ENCODE measurements around the gene OR2M3. TPM values are rescaled to one million over a fixed set of nuclear protein-coding genes. Genes with fewer than 3 reads are reported as not detected.
A peak's percentile ranks its signal among the peaks of the same experiment; 100 is the strongest.
"Not testable (repeated sequence)": the region's sequence is repeated elsewhere in the genome, so short reads cannot be mapped to it uniquely, and the experiment has no call there.

OR2M3 gene
- polyA plus RNA-seq, 1 experiment = not detected

- ChIA-PET POLR2A (no interaction called here), CTCF (no interaction called here)
- TF ChIP-seq, protein P1, sequence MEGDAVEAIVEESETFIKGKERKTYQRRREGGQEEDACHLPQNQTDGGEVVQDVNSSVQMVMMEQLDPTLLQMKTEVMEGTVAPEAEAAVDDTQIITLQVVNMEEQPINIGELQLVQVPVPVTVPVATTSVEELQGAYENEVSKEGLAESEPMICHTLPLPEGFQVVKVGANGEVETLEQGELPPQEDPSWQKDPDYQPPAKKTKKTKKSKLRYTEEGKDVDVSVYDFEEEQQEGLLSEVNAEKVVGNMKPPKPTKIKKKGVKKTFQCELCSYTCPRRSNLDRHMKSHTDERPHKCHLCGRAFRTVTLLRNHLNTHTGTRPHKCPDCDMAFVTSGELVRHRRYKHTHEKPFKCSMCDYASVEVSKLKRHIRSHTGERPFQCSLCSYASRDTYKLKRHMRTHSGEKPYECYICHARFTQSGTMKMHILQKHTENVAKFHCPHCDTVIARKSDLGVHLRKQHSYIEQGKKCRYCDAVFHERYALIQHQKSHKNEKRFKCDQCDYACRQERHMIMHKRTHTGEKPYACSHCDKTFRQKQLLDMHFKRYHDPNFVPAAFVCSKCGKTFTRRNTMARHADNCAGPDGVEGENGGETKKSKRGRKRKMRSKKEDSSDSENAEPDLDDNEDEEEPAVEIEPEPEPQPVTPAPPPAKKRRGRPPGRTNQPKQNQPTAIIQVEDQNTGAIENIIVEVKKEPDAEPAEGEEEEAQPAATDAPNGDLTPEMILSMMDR (IDR thresholded peaks at IDR 0.05; ENCODE audit: low read depth, low read length) = no peak
- Histone ChIP-seq H3K27ac (ENCODE audit: low read depth, low read length) (no peak overlapping the region), H3K9me3 (ENCODE audit: control insufficient read depth, insufficient read depth, low read length) (peaks cover 16% of the 10 kb centered on the region), H3K27me3 (ENCODE audit: control insufficient read depth, insufficient read depth, low read length) (no peaks in the 10 kb centered on the region), H3K4me3 (ENCODE audit: low read depth, low read length) (no peak overlapping the region)
- DNase-seq (ENCODE audit: low read depth, low spot score) = no peak
Observed at GRCh38 chr1:248239478-248239877, 42.4 kb downstream of the OR2M3 start.

DNA sequence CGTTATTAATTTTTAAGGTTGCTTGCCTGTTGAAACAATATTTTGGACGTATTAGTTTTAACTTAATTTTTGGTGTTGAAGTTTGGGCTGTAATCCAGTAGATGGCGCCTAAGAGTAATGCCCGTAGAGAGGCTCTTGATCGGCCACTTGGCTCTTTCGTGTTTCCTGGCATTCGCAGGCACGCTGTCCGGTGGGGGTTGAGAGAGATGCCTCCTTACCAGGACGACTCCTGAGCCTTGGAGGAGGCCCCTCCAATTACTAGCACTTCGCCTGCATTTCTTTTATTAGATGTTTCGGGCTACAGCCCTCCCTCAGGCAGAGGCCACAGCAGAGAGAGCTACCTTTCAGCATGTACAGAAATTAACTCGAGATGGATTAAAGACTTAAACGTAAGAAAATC is 46.1 kb downstream of the OR2M3 start:
- H3K27ac ChIP-seq (ENCODE audit: low read depth, low read length) = no peak overlapping the region
- ChIA-PET CTCF (interaction anchor here (0.7 to 1.5 kb wide), 3 partner anchors 9 to 28 kb away, joined by 3 to 4 read pairs (median 3); no protein-coding TSS in a partner anchor), POLR2A (no interaction called here)
- H3K9me3 ChIP-seq (ENCODE audit: control insufficient read depth, insufficient read depth, low read length) = peaks cover 11% of the 10 kb centered on the region
- no peaks in the 10 kb centered on the region for H3K27me3 ChIP-seq (ENCODE audit: control insufficient read depth, insufficient read depth, low read length)
- no peak overlapping the region for H3K4me3 ChIP-seq (ENCODE audit: low read depth, low read length)
- no peak for DNase-seq (ENCODE audit: low read depth, low spot score)
- TF ChIP-seq, protein P1 (IDR thresholded peaks at IDR 0.05; ENCODE audit: low read depth, low read length) = peak; percentile 48

DNA sequence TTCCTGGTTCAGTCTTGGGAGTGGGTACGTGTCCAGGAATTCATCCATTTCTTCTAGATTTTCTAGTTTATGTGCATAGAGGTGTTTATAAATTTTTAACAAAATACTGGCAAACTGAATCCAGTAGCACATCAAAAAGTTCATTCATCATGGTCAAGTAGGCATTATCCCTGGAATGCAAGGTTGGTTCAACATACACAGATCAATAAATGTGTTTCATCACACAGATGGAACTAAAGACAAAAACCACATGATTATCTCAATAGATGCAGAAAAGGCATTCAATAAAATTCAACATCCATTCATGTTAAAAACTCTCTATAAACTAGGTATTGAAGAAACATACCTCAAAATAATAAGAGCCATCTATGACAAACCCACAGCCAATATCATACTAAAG is 62.2 kb downstream of the OR2M3 start:
- H3K4me3 ChIP-seq (ENCODE audit: low read depth, low read length); H3K9me3 ChIP-seq (ENCODE audit: control insufficient read depth, insufficient read depth, low read length); H3K27me3 ChIP-seq (ENCODE audit: control insufficient read depth, insufficient read depth, low read length); POLR2A ChIA-PET; CTCF ChIA-PET; DNase-seq (ENCODE audit: low read depth, low spot score); H3K27ac ChIP-seq (ENCODE audit: low read depth, low read length): not testable (repeated sequence)

Other genes with a start within 250 kb of the OR2M3 start
- gene OR2L8, start 248.4 kb upstream of the OR2M3 start, polyA plus RNA-seq (2011; rRNA removed) = not detected in 2 replicates
- not detected in 2 replicates for gene OR2AK2, start 232.0 kb upstream of the OR2M3 start, polyA plus RNA-seq (2011; rRNA removed)
- gene OR2L5, start 183.6 kb upstream of the OR2M3 start, polyA plus RNA-seq (2011; rRNA removed) = not detected in 2 replicates
- not detected in 2 replicates for gene OR2L2, start 167.2 kb upstream of the OR2M3 start, polyA plus RNA-seq (2011; rRNA removed)
- not detected in 2 replicates for gene OR2L3, start 150.4 kb upstream of the OR2M3 start, polyA plus RNA-seq (2011; rRNA removed)
- not detected in 2 replicates for gene OR2L13, start 102.1 kb upstream of the OR2M3 start, polyA plus RNA-seq (2011; rRNA removed)
- gene OR2M5, start 52.1 kb upstream of the OR2M3 start, polyA plus RNA-seq (2011; rRNA removed) = not detected in 2 replicates
- gene OR2M2, start 22.4 kb upstream of the OR2M3 start, polyA plus RNA-seq (2011; rRNA removed) = not detected in 2 replicates
- not detected in 2 replicates for gene OR2M4, start 34.2 kb downstream of the OR2M3 start, polyA plus RNA-seq (2011; rRNA removed)
- not detected in 2 replicates for gene OR2T33, start 80.7 kb downstream of the OR2M3 start, polyA plus RNA-seq (2011; rRNA removed)
- not detected in 2 replicates for gene OR2T12, start 106.2 kb downstream of the OR2M3 start, polyA plus RNA-seq (2011; rRNA removed)
- gene OR2M7, start 127.3 kb downstream of the OR2M3 start, polyA plus RNA-seq (2011; rRNA removed) = not detected in 2 replicates
- not detected in 2 replicates for gene OR14C36, start 151.5 kb downstream of the OR2M3 start, polyA plus RNA-seq (2011; rRNA removed)
- gene OR2T4, start 164.4 kb downstream of the OR2M3 start, polyA plus RNA-seq (2011; rRNA removed) = not detected in 2 replicates
- gene OR2T6, start 178.5 kb downstream of the OR2M3 start, polyA plus RNA-seq (2011; rRNA removed) = not detected in 2 replicates
- not detected in 2 replicates for gene OR2T1, start 205.8 kb downstream of the OR2M3 start, polyA plus RNA-seq (2011; rRNA removed)
- not detected in 2 replicates for gene OR2T2, start 248.4 kb downstream of the OR2M3 start, polyA plus RNA-seq (2011; rRNA removed)